Karpas-422 (cell line): Measurements from ENCODE around the gene CASZ1. TPM values are rescaled to one million over a fixed set of nuclear protein-coding genes. Genes with fewer than 3 reads are reported as not detected.

Experiments
- DNase-seq: peaks from one replicate; pipeline ENCODE4 v3.0.0-alpha.2; 2015
- H2AFZ ChIP-seq: fragments of 200-600 bp; sonication (generic); 2 replicates; pipeline ENCODE4 v1.6.1; 2014; ENCODE audit warnings: antibody characterized with exemption, low read length, mixed read lengths
- H3K27ac ChIP-seq: fragments of 200-600 bp; sonication (generic); 2 replicates; pipeline ENCODE4 v1.5.1; 2014; ENCODE audit warnings: mild to moderate bottlenecking, low read length, moderate library complexity
- H3K27me3 ChIP-seq: fragments of 200-600 bp; sonication (generic); 2 replicates; pipeline ENCODE4 v1.6.1; 2014; ENCODE audit warnings: low read length, mixed read lengths
- H3K36me3 ChIP-seq: fragments of 200-600 bp; sonication (generic); 2 replicates; pipeline ENCODE4 v1.6.1; 2014; ENCODE audit warnings: low read length, mixed read lengths; ENCODE audit not compliant: insufficient read depth
- H3K4me1 ChIP-seq: fragments of 200-600 bp; sonication (generic); 2 replicates; pipeline ENCODE4 v1.6.1; 2014; ENCODE audit warnings: mild to moderate bottlenecking, low read length, mixed read lengths
- H3K4me2 ChIP-seq: fragments of 200-600 bp; sonication (generic); 2 replicates; pipeline ENCODE4 v1.6.1; 2014; ENCODE audit warnings: low read length, low read depth, mild to moderate bottlenecking; ENCODE audit not compliant: poor library complexity, severe bottlenecking
- H3K4me3 ChIP-seq: fragments of 200-600 bp; sonication (generic); 2 replicates; pipeline ENCODE4 v1.5.1; 2014; ENCODE audit warnings: mild to moderate bottlenecking, antibody characterized with exemption, low read length, mixed read lengths
- H3K79me2 ChIP-seq: fragments of 200-600 bp; sonication (generic); 2 replicates; pipeline ENCODE4 v1.6.1; 2014; ENCODE audit warnings: mild to moderate bottlenecking, low read length, mixed read lengths
- H3K9ac ChIP-seq: fragments of 200-600 bp; sonication (generic); 2 replicates; pipeline ENCODE4 v1.6.0; 2014; ENCODE audit warnings: low read length
- H3K9me2 ChIP-seq: fragments of 200-600 bp; sonication (generic), shearing (Covaris generic); replicated peaks from 2 replicates; pipeline ENCODE4 v1.6.0; 2014; ENCODE audit warnings: mild to moderate bottlenecking, low read length, moderate library complexity; ENCODE audit not compliant: insufficient read depth
- H3K9me3 ChIP-seq: fragments of 300-700, 200-600 bp; sonication (generic); 2 replicates; pipeline ENCODE4 v1.6.1; 2014; ENCODE audit warnings: low read length, mixed read lengths
- H4K20me1 ChIP-seq: fragments of 200-600 bp; sonication (generic); 2 replicates; pipeline ENCODE4 v1.6.1; 2014; ENCODE audit warnings: mild to moderate bottlenecking, antibody characterized with exemption, low read length, low read depth; ENCODE audit not compliant: insufficient read depth
- total RNA-seq: library from RNA; depleted of rRNA; stranded (reverse); fragments of >200 nt; shearing (Covaris generic); gene quantifications from 2 replicates; pipeline ENCODE4 v1.2.3, GENCODE V29; 2014; ENCODE audit warnings: low replicate concordance

Gene CASZ1
- total RNA-seq, 1 experiment from 2014 or later: 1.3 TPM

DNA sequence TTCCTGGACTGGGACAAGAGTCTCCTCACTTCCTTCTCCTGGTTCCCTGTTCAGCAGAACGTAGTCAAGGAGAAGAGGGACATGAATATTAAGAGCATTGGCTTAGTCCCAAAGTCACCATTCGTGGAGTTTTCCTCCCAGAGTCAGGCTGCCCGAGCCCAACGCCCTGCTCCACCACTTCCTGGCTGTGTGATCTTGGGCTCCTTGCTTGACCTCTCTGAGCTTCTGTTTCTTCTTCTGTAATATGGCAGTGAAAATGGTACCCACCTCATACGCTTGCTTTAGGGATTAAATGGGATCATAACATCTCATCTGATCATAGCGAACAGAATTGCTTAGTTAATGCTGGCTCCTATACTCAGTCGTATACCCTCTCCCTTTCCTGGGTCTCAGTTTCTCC, 12.0 kb upstream of the CASZ1 start:
- H4K20me1 ChIP-seq: no peaks in the 10 kb centered on the region
- no peaks in the 10 kb centered on the region for H3K9me3 ChIP-seq
- H3K4me2 ChIP-seq: no peak overlapping the region
- H3K4me1 ChIP-seq: no peaks in the 10 kb centered on the region
- H3K27ac ChIP-seq: no peak overlapping the region
- no peaks in the 10 kb centered on the region for H3K36me3 ChIP-seq
- H3K9ac ChIP-seq: no peak overlapping the region
- H3K27me3 ChIP-seq: no peaks in the 10 kb centered on the region
- no peak overlapping the region for H3K4me3 ChIP-seq
- H3K9me2 ChIP-seq: no peaks in the 10 kb centered on the region
- DNase-seq: no peak
- H3K79me2 ChIP-seq: no peaks in the 10 kb centered on the region
- no peak overlapping the region for H2AFZ ChIP-seq

DNA sequence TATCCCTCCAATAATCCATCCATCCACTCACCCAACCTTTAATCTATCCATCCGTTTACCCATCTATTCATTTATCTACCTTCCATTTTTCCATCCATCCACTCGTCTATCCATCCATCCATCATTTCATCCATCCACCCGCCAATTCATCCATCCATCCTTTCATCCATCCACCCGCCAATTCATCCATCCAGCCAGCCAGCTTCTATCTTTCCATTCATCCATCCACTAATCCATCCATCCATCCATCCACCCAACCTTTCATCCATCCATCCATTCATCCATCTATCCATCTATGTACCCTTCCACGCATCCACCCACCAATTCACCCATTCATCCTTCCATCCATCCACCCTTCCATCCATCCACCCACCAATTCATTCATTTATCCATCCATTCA, 10.5 kb upstream of the CASZ1 start:
- Histone ChIP-seq H3K27me3 (no peaks in the 10 kb centered on the region), H3K27ac (no peak overlapping the region), H3K9ac (no peak overlapping the region), H3K36me3 (no peaks in the 10 kb centered on the region), H3K4me2 (no peak overlapping the region), H3K9me2 (no peaks in the 10 kb centered on the region), H3K4me3 (no peak overlapping the region), H4K20me1 (no peaks in the 10 kb centered on the region), H3K4me1 (no peaks in the 10 kb centered on the region), H2AFZ (no peak overlapping the region), H3K79me2 (no peaks in the 10 kb centered on the region), H3K9me3 (no peaks in the 10 kb centered on the region)
- no peak for DNase-seq

DNA sequence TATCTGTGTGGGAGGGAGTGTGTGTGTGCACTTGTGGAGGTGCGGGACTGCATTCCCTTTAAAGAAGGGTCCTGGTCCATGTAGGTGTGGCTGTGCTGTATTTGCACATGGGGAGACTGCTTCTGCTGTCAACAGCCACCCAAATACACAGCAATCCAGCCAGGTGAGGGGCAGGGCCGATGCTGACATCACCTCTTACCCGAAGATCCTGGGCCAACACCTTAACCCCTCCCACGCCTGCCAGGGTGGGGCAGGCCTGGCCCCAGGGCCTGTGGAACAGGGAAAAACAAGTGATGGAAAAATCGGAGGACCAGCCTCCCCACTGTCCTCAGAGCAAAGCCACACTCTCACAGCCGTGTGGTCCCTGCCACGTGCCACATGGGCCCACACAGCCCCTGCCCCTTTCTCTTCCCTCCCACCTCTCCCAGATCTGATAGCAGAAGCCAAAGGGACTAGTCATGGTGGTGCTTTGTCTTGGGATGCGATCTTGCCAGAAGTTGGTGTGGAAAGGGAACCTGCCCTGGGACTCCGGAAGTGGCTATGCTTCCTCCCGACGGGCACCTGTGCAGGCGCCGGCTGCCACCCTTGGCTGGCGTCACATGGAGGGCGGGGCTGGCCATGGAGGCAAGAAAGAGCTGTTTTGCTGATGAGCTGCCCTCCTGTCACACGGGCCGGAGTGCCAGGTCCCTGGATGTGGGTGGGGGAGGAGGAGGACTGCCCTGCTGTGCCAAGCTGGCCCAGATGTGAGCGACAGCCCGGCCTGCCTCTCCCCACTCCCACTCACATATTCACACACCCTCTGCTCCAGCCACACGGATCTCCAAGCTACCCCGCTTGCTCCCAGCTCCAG, 7.8 kb upstream of the CASZ1 start:
- Histone ChIP-seq H4K20me1 (no peaks in the 10 kb centered on the region), H3K36me3 (no peaks in the 10 kb centered on the region), H3K9me3 (no peaks in the 10 kb centered on the region), H3K27me3 (no peaks in the 10 kb centered on the region), H2AFZ (no peak overlapping the region), H3K4me3 (no peak overlapping the region), H3K4me1 (no peaks in the 10 kb centered on the region), H3K4me2 (no peak overlapping the region), H3K9ac (no peak overlapping the region), H3K9me2 (no peaks in the 10 kb centered on the region), H3K27ac (no peak overlapping the region), H3K79me2 (no peaks in the 10 kb centered on the region)
- DNase-seq: peak; percentile 46

DNA sequence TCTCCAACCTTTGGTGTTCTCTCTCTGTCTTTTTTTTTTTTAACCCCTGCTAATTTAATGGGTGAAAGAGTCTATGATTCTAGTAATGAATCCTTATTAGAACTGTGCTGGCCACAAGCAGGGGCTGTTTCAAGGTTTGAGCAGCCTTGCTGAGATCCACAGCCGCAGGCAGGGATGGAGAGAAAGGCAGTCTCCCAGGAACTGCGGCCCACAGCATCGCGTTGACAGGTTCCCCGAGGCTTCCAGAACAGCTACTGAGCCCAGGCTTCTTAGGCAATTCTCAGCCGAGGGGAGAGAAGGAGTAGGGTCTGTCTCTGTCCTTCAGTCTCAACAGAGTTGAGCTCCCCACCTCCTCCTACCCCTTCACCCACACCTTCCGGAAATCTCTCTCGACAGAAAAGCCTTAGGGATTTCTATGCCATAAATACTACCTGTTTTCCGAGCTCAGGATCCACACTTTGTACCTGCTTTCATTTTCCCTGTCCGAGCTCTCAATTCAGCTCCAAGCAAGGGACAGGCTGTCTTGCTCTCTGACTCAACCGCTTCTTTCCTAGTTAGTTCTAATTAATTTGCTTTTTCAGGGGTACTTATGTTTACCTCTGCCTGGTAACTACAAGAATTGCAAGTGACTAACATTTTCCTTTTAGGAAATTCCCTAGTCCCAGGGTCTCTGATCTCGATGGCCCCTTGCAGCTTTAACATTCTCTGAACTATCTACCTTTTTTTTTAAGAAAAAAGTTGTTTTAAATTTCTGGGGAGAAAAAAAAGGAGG, 6.7 kb upstream of the CASZ1 start:
- Histone ChIP-seq H3K36me3 (no peaks in the 10 kb centered on the region), H2AFZ (no peak overlapping the region), H3K9me3 (no peaks in the 10 kb centered on the region), H3K27me3 (no peaks in the 10 kb centered on the region), H3K4me1 (no peaks in the 10 kb centered on the region), H3K4me3 (no peak overlapping the region), H4K20me1 (no peaks in the 10 kb centered on the region), H3K27ac (no peak overlapping the region), H3K79me2 (no peaks in the 10 kb centered on the region), H3K4me2 (no peak overlapping the region), H3K9me2 (no peaks in the 10 kb centered on the region), H3K9ac (no peak overlapping the region)
- DNase-seq: no peak

DNA sequence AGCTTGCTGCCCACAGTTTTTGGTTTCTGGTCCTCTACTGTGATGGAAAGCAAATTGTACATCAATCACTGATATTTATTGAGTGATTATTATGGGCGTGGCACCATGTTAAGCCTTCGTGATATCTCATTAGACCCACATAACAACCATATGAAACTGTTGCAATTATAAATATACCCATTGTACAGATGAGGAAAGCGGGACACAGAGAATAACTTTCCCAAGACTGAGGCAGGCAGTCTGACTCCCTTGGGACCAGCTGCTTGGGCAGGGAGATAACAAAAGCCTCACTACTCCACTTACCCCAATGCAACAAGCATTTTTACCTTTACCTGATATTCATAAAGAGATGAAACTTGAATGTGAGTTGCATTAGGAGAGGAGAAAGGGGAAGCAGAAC, 4.3 kb upstream of the CASZ1 start:
- Histone ChIP-seq H3K36me3 (no peaks in the 10 kb centered on the region), H3K27me3 (no peaks in the 10 kb centered on the region), H3K4me2 (no peak overlapping the region), H3K9me2 (no peaks in the 10 kb centered on the region), H3K9me3 (no peaks in the 10 kb centered on the region), H4K20me1 (no peaks in the 10 kb centered on the region), H3K4me3 (no peak overlapping the region), H3K9ac (no peak overlapping the region), H3K4me1 (no peaks in the 10 kb centered on the region), H3K79me2 (no peaks in the 10 kb centered on the region), H2AFZ (no peak overlapping the region), H3K27ac (no peak overlapping the region)
- no peak for DNase-seq

DNA sequence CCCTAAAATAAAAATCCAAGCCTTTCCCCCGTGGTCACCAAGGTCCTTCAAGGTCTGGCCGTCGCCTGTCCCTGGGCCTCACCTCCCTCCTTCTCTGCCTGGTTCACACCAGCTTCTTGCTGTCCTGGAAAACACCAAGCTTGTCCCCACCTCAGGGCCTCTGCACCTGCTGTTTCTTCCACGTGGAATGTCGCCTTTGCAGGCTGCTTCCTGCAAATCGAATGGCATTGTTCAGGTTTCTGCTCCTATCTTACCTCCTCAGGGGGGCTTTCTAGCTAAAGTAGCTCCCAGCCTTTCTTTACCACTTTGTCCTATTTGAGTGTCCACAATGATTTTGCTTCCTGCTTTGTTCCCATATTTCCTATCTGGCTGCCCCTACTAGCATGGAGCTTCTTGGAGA, 3.3 kb upstream of the CASZ1 start:
- Histone ChIP-seq H3K27me3 (no peaks in the 10 kb centered on the region), H3K9me2 (no peaks in the 10 kb centered on the region), H3K79me2 (no peaks in the 10 kb centered on the region), H3K4me1 (no peaks in the 10 kb centered on the region), H3K4me3 (no peak overlapping the region), H3K36me3 (no peaks in the 10 kb centered on the region), H3K27ac (no peak overlapping the region), H4K20me1 (no peaks in the 10 kb centered on the region), H3K4me2 (no peak overlapping the region), H2AFZ (no peak overlapping the region), H3K9me3 (no peaks in the 10 kb centered on the region), H3K9ac (no peak overlapping the region)
- DNase-seq: no peak

DNA sequence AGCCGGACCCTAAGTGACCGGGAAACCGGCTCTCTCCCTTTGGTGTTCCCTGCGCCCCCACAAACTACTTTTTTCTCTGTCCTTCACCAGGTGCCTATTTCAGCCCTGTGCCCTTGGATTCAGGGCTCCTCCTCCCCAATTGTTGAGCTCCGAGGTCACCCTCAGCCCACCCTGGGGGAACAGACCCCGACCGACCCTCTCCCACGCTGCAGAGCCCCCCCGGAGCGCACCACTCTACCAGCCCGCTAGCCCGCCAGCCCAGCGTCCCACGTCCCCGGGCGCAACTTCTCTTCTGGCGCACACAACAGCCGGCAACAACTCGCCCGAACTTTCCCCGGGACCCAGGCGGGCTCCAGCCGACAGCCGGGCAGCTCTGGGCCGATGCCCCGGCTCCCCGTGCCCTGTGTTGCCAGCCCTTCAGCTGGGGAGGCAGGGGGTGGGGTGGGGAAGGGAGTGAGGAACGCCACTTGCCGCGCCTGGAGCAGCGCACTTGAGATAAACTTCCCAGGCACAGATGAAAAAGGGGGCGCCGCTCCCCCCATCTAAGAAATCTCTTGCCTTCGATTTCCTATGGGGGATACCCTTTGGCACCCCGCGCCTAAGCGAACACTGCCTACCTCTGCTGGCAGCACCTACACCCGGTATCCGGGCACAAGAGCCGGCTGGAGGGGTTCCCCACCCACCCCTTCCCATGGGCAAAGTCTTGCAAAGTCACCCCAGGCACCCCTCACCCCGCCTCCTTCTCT, 997 bp downstream of the CASZ1 start:
- no peaks in the 10 kb centered on the region for H3K27me3 ChIP-seq
- no peak for DNase-seq

DNA sequence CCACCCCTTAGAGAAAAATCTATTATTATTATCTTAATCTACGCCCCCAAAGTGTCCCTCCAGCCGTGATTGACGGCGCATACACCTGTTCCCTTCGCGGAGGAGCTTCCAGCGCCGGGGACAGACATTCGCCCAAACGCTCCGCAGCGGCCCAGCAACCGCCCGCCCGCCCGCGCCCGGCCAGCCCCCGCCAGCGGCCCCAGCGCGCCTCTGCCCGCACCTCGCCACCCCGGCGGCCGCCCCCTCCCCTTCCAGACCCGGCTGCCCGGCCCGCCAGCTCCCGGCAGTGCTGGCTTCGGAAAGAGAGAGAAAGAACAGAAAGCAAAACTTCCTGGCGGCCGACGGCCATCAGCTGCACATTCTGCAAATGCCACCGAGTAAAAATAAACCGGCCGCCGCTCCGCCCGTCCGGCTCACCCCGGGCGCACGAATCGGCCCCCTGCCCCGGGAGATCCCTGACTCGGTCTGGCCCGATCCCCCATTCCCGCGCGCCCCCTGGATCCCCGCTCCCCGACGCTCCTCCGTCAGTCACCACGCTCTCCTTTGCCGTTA, 1.6 kb downstream of the CASZ1 start:
- no peaks in the 10 kb centered on the region for H3K9me3 ChIP-seq
- no peak overlapping the region for H3K4me3 ChIP-seq
- no peaks in the 10 kb centered on the region for H3K27me3 ChIP-seq
- no peak overlapping the region for H2AFZ ChIP-seq
- H3K9me2 ChIP-seq: no peaks in the 10 kb centered on the region
- no peaks in the 10 kb centered on the region for H4K20me1 ChIP-seq
- no peaks in the 10 kb centered on the region for H3K4me1 ChIP-seq
- no peak overlapping the region for H3K27ac ChIP-seq
- H3K4me2 ChIP-seq: no peak overlapping the region
- no peaks in the 10 kb centered on the region for H3K36me3 ChIP-seq
- DNase-seq: no peak
- no peak overlapping the region for H3K9ac ChIP-seq
- no peaks in the 10 kb centered on the region for H3K79me2 ChIP-seq

More for the DNA sequence above, 997 bp downstream of the CASZ1 start:
- no peaks in the 10 kb centered on the region for H3K9me2 ChIP-seq
- no peaks in the 10 kb centered on the region for H3K36me3 ChIP-seq
- no peak overlapping the region for H2AFZ ChIP-seq
- H3K79me2 ChIP-seq: no peaks in the 10 kb centered on the region
- no peak overlapping the region for H3K27ac ChIP-seq
- H3K9ac ChIP-seq: no peak overlapping the region
- H3K4me1 ChIP-seq: no peaks in the 10 kb centered on the region
- no peak overlapping the region for H3K4me2 ChIP-seq
- no peaks in the 10 kb centered on the region for H4K20me1 ChIP-seq
- no peaks in the 10 kb centered on the region for H3K9me3 ChIP-seq
- no peak overlapping the region for H3K4me3 ChIP-seq
